Measurements from ENCODE around the gene LY6G6F. TPM values are rescaled to one million over a fixed set of nuclear protein-coding genes. Genes with fewer than 3 reads are reported as not detected.

Gene LY6G6F
- total RNA-seq, 2 donors from 2014 or later = not detected

- Mint-ChIP-seq H3K36me3 (ENCODE audit: low read depth) (peaks cover 69% of the 10 kb centered on the region), H3K9me3 (no peaks in the 10 kb centered on the region), H3K4me3 (no peak overlapping the region), H3K4me1 (peaks cover 15% of the 10 kb centered on the region), H3K27ac (no peak overlapping the region), H3K27me3 (ENCODE audit: insufficient read depth) (no peaks in the 10 kb centered on the region)
- 95 to 98% methylated on average over 3 to 4 of the region's 4 CpGs for WGBS, 2 experiments (ENCODE audit: insufficient coverage in 1 of 2, insufficient read length in 1 of 2)
- H3K4me1 ChIP-seq (ENCODE audit: control insufficient read depth, insufficient read depth, low read length) = peaks cover 13% of the 10 kb centered on the region
- H3K36me3 ChIP-seq (ENCODE audit: control insufficient read depth, insufficient read depth, low read length) = peaks cover 70% of the 10 kb centered on the region
- H3K9ac ChIP-seq (ENCODE audit: extremely low read depth, low read length, poor library complexity, severe bottlenecking) = no peak overlapping the region
- TF ChIP-seq CTCF (conservative IDR thresholded peaks at IDR 0.05) = no peak
- no peak overlapping the region for H3K27ac ChIP-seq (ENCODE audit: low read depth, low read length)
- H3K9me3 ChIP-seq (ENCODE audit: control insufficient read depth, low read length) = no peaks in the 10 kb centered on the region
- H3K27me3 ChIP-seq (ENCODE audit: control insufficient read depth, insufficient read depth, low read length, poor library complexity, severe bottlenecking) = no peaks in the 10 kb centered on the region
- DNase-seq = no peak
- no peak overlapping the region for H3K4me3 ChIP-seq (ENCODE audit: low read length)
Measured at GRCh38 chr6:31692353-31692752, 14.3 kb upstream of the LY6G6F start.

- H3K27ac ChIP-seq (ENCODE audit: low read depth, low read length) = no peak overlapping the region
- Mint-ChIP-seq H3K36me3 (ENCODE audit: low read depth) (peaks cover 69% of the 10 kb centered on the region), H3K27ac (no peak overlapping the region), H3K9me3 (no peaks in the 10 kb centered on the region), H3K4me3 (no peak overlapping the region), H3K27me3 (ENCODE audit: insufficient read depth) (no peaks in the 10 kb centered on the region), H3K4me1 (peaks cover 12% of the 10 kb centered on the region)
- peaks cover 13% of the 10 kb centered on the region for H3K4me1 ChIP-seq (ENCODE audit: control insufficient read depth, insufficient read depth, low read length)
- DNase-seq = no peak
- WGBS, 2 experiments (ENCODE audit: insufficient coverage in 1 of 2, insufficient read length in 1 of 2) = 92 to 96% methylated on average over 7 to 9 of the region's 9 CpGs
- no peak overlapping the region for H3K4me3 ChIP-seq (ENCODE audit: low read length)
- no peak overlapping the region for H3K9ac ChIP-seq (ENCODE audit: extremely low read depth, low read length, poor library complexity, severe bottlenecking)
- peaks cover 68% of the 10 kb centered on the region for H3K36me3 ChIP-seq (ENCODE audit: control insufficient read depth, insufficient read depth, low read length)
- no peaks in the 10 kb centered on the region for H3K27me3 ChIP-seq (ENCODE audit: control insufficient read depth, insufficient read depth, low read length, poor library complexity, severe bottlenecking)
- TF ChIP-seq CTCF (conservative IDR thresholded peaks at IDR 0.05) = no peak
- no peaks in the 10 kb centered on the region for H3K9me3 ChIP-seq (ENCODE audit: control insufficient read depth, low read length)
Measured at GRCh38 chr6:31692886-31693285, 13.8 kb upstream of the LY6G6F start.

- no peak for DNase-seq
- no peak overlapping the region for H3K4me3 Mint-ChIP-seq
- H3K9me3 Mint-ChIP-seq = no peaks in the 10 kb centered on the region
- H3K27ac Mint-ChIP-seq = no peak overlapping the region
- Histone ChIP-seq H3K27me3 (ENCODE audit: control insufficient read depth, insufficient read depth, low read length, poor library complexity, severe bottlenecking) (no peaks in the 10 kb centered on the region), H3K9me3 (ENCODE audit: control insufficient read depth, low read length) (no peaks in the 10 kb centered on the region), H3K9ac (ENCODE audit: extremely low read depth, low read length, poor library complexity, severe bottlenecking) (no peak overlapping the region), H3K27ac (ENCODE audit: low read depth, low read length) (no peak overlapping the region), H3K36me3 (ENCODE audit: control insufficient read depth, insufficient read depth, low read length) (peaks cover 65% of the 10 kb centered on the region), H3K4me1 (ENCODE audit: control insufficient read depth, insufficient read depth, low read length) (peaks cover 7% of the 10 kb centered on the region), H3K4me3 (ENCODE audit: low read length) (no peak overlapping the region)
- H3K27me3 Mint-ChIP-seq (ENCODE audit: insufficient read depth) = no peaks in the 10 kb centered on the region
- 92 to 100% methylated on average over 1 to 6 of the region's 6 CpGs for WGBS, 2 experiments (ENCODE audit: insufficient coverage in 1 of 2, insufficient read length in 1 of 2)
- TF ChIP-seq CTCF (conservative IDR thresholded peaks at IDR 0.05) = no peak
- peaks cover 65% of the 10 kb centered on the region for H3K36me3 Mint-ChIP-seq (ENCODE audit: low read depth)
- peaks cover 9% of the 10 kb centered on the region for H3K4me1 Mint-ChIP-seq
Measured at GRCh38 chr6:31693535-31693934, 13.1 kb upstream of the LY6G6F start.

Measured in endodermal cell (in vitro differentiated cells).